Measurements from ENCODE around the gene MYOD1. TPM values are rescaled to one million over a fixed set of nuclear protein-coding genes. Genes with fewer than 3 reads are reported as not detected.

The MYOD1 gene
- total RNA-seq, 1 experiment from 2014 or later = not detected

DNA sequence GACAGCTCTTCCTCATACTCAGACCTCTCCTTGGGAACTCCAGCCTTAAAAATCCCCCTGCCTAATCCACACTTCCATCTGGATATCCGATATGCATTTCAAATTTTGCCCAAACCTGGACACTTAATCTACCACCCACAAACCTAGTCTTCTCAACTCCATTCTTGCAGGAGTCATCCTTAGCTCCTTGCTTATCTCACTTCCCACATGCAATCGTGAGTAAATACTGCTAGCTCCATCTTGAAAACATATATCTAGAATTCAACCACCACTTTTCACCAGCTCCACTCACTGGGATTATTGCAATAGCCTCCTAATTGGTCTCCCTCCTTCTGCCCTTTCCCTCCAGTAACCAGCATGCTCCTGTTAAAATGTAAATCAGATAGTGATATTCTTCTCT, 2.6 kb upstream of the MYOD1 start:
- no peak overlapping the region for H3K4me3 ChIP-seq (ENCODE audit: low read depth in 2 of 2, low read length in 2 of 2)
- no peaks in the 10 kb centered on the region for H3K4me1 ChIP-seq (ENCODE audit: control insufficient read depth, insufficient read depth, low read length)
- ChIA-PET POLR2A (no interaction called here), CTCF (no interaction called here)
- H3K9me3 ChIP-seq (ENCODE audit: control insufficient read depth, insufficient read depth, low read depth, low read length) = no peaks in the 10 kb centered on the region
- DNase-seq (ENCODE audit: low read depth, low spot score) = no peak
- no peak for ATAC-seq
- TF ChIP-seq, protein P1, sequence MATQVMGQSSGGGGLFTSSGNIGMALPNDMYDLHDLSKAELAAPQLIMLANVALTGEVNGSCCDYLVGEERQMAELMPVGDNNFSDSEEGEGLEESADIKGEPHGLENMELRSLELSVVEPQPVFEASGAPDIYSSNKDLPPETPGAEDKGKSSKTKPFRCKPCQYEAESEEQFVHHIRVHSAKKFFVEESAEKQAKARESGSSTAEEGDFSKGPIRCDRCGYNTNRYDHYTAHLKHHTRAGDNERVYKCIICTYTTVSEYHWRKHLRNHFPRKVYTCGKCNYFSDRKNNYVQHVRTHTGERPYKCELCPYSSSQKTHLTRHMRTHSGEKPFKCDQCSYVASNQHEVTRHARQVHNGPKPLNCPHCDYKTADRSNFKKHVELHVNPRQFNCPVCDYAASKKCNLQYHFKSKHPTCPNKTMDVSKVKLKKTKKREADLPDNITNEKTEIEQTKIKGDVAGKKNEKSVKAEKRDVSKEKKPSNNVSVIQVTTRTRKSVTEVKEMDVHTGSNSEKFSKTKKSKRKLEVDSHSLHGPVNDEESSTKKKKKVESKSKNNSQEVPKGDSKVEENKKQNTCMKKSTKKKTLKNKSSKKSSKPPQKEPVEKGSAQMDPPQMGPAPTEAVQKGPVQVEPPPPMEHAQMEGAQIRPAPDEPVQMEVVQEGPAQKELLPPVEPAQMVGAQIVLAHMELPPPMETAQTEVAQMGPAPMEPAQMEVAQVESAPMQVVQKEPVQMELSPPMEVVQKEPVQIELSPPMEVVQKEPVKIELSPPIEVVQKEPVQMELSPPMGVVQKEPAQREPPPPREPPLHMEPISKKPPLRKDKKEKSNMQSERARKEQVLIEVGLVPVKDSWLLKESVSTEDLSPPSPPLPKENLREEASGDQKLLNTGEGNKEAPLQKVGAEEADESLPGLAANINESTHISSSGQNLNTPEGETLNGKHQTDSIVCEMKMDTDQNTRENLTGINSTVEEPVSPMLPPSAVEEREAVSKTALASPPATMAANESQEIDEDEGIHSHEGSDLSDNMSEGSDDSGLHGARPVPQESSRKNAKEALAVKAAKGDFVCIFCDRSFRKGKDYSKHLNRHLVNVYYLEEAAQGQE (IDR thresholded peaks at IDR 0.05; ENCODE audit: insufficient read depth in 1 of 2, low read depth in 2 of 2, low read length in 1 of 2) = no peak
- TF ChIP-seq POLR2AphosphoS5 (IDR thresholded peaks at IDR 0.05; ENCODE audit: low read depth, low read length) = no peak
- intact Hi-C loops (cut with micrococcal nuclease; ENCODE audit: unreplicated experiment) (no loop called here), in situ Hi-C loops (cut with HindIII; ENCODE audit: low pct_unique_long_range_greater_than_20kb, low sequenced_read_pairs) (no loop called here)
- H3K36me3 ChIP-seq (ENCODE audit: control insufficient read depth, insufficient read depth, low read length) = no peaks in the 10 kb centered on the region
- no TSS peak for BruUV-seq (replicated peaks)
- no peak overlapping the region for H3K27ac ChIP-seq (ENCODE audit: low read length)
- H3K27me3 ChIP-seq (ENCODE audit: control insufficient read depth, insufficient read depth, low read length) = peaks cover 20% of the 10 kb centered on the region

DNA sequence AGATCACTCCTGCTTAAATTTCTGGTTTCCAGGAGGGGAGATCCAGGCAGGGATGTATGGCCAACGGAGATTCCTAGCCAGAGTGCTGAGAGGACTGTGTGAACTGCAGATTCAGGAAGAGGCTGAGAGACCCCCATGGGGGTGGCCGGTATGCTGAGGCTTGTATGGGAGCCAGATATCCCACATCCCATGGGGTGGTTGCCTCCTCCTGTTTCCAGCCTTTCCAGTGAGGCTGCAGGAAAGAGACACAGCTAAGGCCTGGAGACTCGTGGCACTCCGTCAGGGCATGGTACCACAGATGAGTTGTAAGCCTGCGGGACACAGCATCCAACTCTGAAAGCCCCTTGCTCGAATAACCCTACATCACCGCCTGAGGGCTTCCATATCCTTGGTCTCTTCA, 1.4 kb upstream of the MYOD1 start:
- H3K4me1 ChIP-seq (ENCODE audit: control insufficient read depth, insufficient read depth, low read length) = no peaks in the 10 kb centered on the region
- POLR2A ChIA-PET = no interaction called here
- in situ Hi-C loops (cut with HindIII; ENCODE audit: low pct_unique_long_range_greater_than_20kb, low sequenced_read_pairs) = no loop called here
- no peak for ATAC-seq
- CTCF ChIA-PET = no interaction called here
- H3K4me3 ChIP-seq (ENCODE audit: low read depth in 2 of 2, low read length in 2 of 2) = no peak overlapping the region
- no peaks in the 10 kb centered on the region for H3K9me3 ChIP-seq (ENCODE audit: control insufficient read depth, insufficient read depth, low read depth, low read length)
- no peaks in the 10 kb centered on the region for H3K36me3 ChIP-seq (ENCODE audit: control insufficient read depth, insufficient read depth, low read length)
- no peak for DNase-seq (ENCODE audit: low read depth, low spot score)
- intact Hi-C loops (cut with micrococcal nuclease; ENCODE audit: unreplicated experiment) = no loop called here
- TF ChIP-seq, protein P1 (IDR thresholded peaks at IDR 0.05; ENCODE audit: insufficient read depth in 1 of 2, low read depth in 2 of 2, low read length in 1 of 2) = no peak
- no peak for TF ChIP-seq TCF7L2 (IDR thresholded peaks at IDR 0.05; ENCODE audit: low read depth, low read length)
- TF ChIP-seq SIN3A (IDR thresholded peaks at IDR 0.05; ENCODE audit: borderline replicate concordance, insufficient read depth, low read depth, low read length) = no peak
- no peak for TF ChIP-seq POLR2AphosphoS5 (IDR thresholded peaks at IDR 0.05; ENCODE audit: low read depth, low read length)
- TF ChIP-seq, protein P2, sequence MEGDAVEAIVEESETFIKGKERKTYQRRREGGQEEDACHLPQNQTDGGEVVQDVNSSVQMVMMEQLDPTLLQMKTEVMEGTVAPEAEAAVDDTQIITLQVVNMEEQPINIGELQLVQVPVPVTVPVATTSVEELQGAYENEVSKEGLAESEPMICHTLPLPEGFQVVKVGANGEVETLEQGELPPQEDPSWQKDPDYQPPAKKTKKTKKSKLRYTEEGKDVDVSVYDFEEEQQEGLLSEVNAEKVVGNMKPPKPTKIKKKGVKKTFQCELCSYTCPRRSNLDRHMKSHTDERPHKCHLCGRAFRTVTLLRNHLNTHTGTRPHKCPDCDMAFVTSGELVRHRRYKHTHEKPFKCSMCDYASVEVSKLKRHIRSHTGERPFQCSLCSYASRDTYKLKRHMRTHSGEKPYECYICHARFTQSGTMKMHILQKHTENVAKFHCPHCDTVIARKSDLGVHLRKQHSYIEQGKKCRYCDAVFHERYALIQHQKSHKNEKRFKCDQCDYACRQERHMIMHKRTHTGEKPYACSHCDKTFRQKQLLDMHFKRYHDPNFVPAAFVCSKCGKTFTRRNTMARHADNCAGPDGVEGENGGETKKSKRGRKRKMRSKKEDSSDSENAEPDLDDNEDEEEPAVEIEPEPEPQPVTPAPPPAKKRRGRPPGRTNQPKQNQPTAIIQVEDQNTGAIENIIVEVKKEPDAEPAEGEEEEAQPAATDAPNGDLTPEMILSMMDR (IDR thresholded peaks at IDR 0.05) = no peak
- peaks cover 22% of the 10 kb centered on the region for H3K27me3 ChIP-seq (ENCODE audit: control insufficient read depth, insufficient read depth, low read length)
- no TSS peak for BruUV-seq (replicated peaks)
- no peak overlapping the region for H3K27ac ChIP-seq (ENCODE audit: low read length)

Data from Panc1 (cell line).